GM19240 (cell line): Measurements from ENCODE around the gene RSPH10B.
"Not testable (repeated sequence)": the region's sequence is repeated elsewhere in the genome, so short reads cannot be mapped to it uniquely, and the experiment has no call there.

Source experiments
- DNase-seq: peaks from one replicate; pipeline ENCODE4 v3.0.0; 2011; ENCODE audit warnings: low spot score; ENCODE audit not compliant: insufficient read length

The RSPH10B gene

GRCh38 chr7:5970347-5970911, at the start of gene RSPH10B:
Gene RSPH10B (minus strand): TSS chr7:5970689. CDS start chr7:5967116, 3,573 bp downstream.
- DNase-seq, result not testable (repeated sequence)

GRCh38 chr7:6016653-6016966, 46.1 kb upstream of the RSPH10B start:
- DNase-seq, result no peak

- no peak for DNase-seq
Measured at GRCh38 chr7:6015917-6016652, 45.6 kb upstream of the RSPH10B start.

- no peak for DNase-seq
Measured at GRCh38 chr7:6012355-6013104, 42.0 kb upstream of the RSPH10B start.

GRCh38 chr7:6011541-6011940, 41.1 kb upstream of the RSPH10B start:
- no peak for DNase-seq

- DNase-seq, result not testable (repeated sequence)
Measured at GRCh38 chr7:6010370-6010769, 39.9 kb upstream of the RSPH10B start.

- DNase-seq, result peak; percentile 74
Measured at GRCh38 chr7:6008668-6009611, 38.5 kb upstream of the RSPH10B start, which contains the start of the genes AIMP2 and PMS2. Gene AIMP2 (plus strand): TSS chr7:6009272. CDS start chr7:6009364, 92 bp downstream. Gene PMS2 (minus strand): TSS chr7:6009049. CDS start chr7:6009019, 30 bp downstream.

- DNase-seq, result not testable (repeated sequence)
Measured at GRCh38 chr7:6007835-6008590, 37.5 kb upstream of the RSPH10B start.

GRCh38 chr7:6007386-6007785, 36.9 kb upstream of the RSPH10B start:
- DNase-seq, result no peak

GRCh38 chr7:5997210-5997808, 26.8 kb upstream of the RSPH10B start:
- DNase-seq, result no peak

GRCh38 chr7:5987061-5987460, 16.6 kb upstream of the RSPH10B start:
- not testable (repeated sequence) for DNase-seq

GRCh38 chr7:5979680-5980314, 9.3 kb upstream of the RSPH10B start:
- DNase-seq, result not testable (repeated sequence)

- not testable (repeated sequence) for DNase-seq
Measured at GRCh38 chr7:5973580-5973979, 3.1 kb upstream of the RSPH10B start.

- DNase-seq, result not testable (repeated sequence)
Measured at GRCh38 chr7:5963810-5964209, 6.7 kb downstream of the RSPH10B start.

- not testable (repeated sequence) for DNase-seq
Measured at GRCh38 chr7:5963205-5963604, 7.3 kb downstream of the RSPH10B start.

- not testable (repeated sequence) for DNase-seq
Measured at GRCh38 chr7:5934945-5935450, 35.5 kb downstream of the RSPH10B start.

GRCh38 chr7:5931905-5932644, 38.4 kb downstream of the RSPH10B start:
- not testable (repeated sequence) for DNase-seq

- DNase-seq, result not testable (repeated sequence)
Measured at GRCh38 chr7:5931250-5931649, 39.2 kb downstream of the RSPH10B start.
